ENCODE results near the gene RAVER1.
A peak's percentile ranks its signal among the peaks of the same experiment; 100 is the strongest.

The RAVER1 gene

DNA sequence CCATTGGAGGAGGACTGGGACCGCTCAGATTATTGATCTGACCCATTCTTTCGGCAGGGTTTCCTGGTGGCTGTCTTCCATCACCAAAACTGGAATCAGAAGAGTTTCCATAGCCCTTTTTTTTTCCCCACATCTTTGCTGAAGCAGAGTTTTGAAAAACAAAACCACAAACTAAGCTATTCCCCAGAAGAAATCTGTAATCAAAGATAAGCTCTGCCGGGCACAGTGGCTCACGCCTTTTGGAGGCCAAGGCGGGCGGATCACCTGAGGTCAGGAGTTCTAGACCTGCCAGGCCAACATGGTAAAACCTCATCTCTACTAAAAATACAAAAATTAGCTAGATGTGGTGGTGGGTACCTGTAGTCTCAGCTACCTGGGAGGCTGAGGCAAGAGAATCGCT lies 66.6 kb downstream of the RAVER1 start:
- DNase-seq: peak; percentile 54
